Colon (tissue), 2 donors: ENCODE data around the gene U2SURP.
"Not testable (repeated sequence)": the region's sequence is repeated elsewhere in the genome, so short reads cannot be mapped to it uniquely, and the experiment has no call there.

Experiments
- FAIRE-seq: peaks from 2 replicates; lab custom pipeline; 2012; peaks lifted over from hg19 to GRCh38; lab: Jason Lieb, UNC
- donor health status: control.
- donor health status: control.

Gene U2SURP

GRCh38 chr3:142976621-142977398, 24.6 kb upstream of the U2SURP start:
- FAIRE-seq, result no peak

GRCh38 chr3:142977399-142977728, 24.0 kb upstream of the U2SURP start:
- FAIRE-seq, result no peak

- FAIRE-seq, result no peak
These were observed 20.3 kb upstream of the U2SURP start for GRCh38 chr3:142981108-142981507.

GRCh38 chr3:142982038-142982773, 19.2 kb upstream of the U2SURP start:
- FAIRE-seq, result no peak

GRCh38 chr3:142983318-142983717, 18.1 kb upstream of the U2SURP start:
- FAIRE-seq, result no peak

- FAIRE-seq, result no peak
These were observed 17.1 kb upstream of the U2SURP start for GRCh38 chr3:142984255-142984654.

- peak; percentile 14 for FAIRE-seq
These were observed 14.2 kb upstream of the U2SURP start for GRCh38 chr3:142987080-142987700.

- FAIRE-seq, result no peak
These were observed 13.7 kb upstream of the U2SURP start for GRCh38 chr3:142987707-142988106.

- FAIRE-seq, result not testable (repeated sequence)
These were observed 13.1 kb upstream of the U2SURP start for GRCh38 chr3:142988221-142988620.

- not testable (repeated sequence) for FAIRE-seq
These were observed 12.5 kb upstream of the U2SURP start for GRCh38 chr3:142988826-142989225.

- FAIRE-seq, result no peak
These were observed 10.6 kb upstream of the U2SURP start for GRCh38 chr3:142990721-142991120.

GRCh38 chr3:142992323-142992722, 9.0 kb upstream of the U2SURP start:
- no peak for FAIRE-seq

- no peak for FAIRE-seq
These were observed 7.4 kb upstream of the U2SURP start for GRCh38 chr3:142993958-142994442.

- no peak for FAIRE-seq
These were observed 4.0 kb upstream of the U2SURP start for GRCh38 chr3:142997330-142997729.

- FAIRE-seq, result no peak
These were observed 2.9 kb upstream of the U2SURP start for GRCh38 chr3:142998439-142998838.

GRCh38 chr3:142999881-143000280, 1.5 kb upstream of the U2SURP start:
- FAIRE-seq, result no peak

GRCh38 chr3:143000528-143000927, 842 bp upstream of the U2SURP start:
- FAIRE-seq, result no peak

- FAIRE-seq, result no peak
These were observed 369 bp upstream of the U2SURP start for GRCh38 chr3:143001034-143001368.

- no peak for FAIRE-seq
These were observed 828 bp downstream of the U2SURP start for GRCh38 chr3:143002083-143002712.

GRCh38 chr3:143002727-143003126, 1.4 kb downstream of the U2SURP start:
- FAIRE-seq, result no peak

GRCh38 chr3:143004823-143005222, 3.5 kb downstream of the U2SURP start:
- FAIRE-seq, result no peak

GRCh38 chr3:143010024-143010423, 8.7 kb downstream of the U2SURP start:
- FAIRE-seq, result no peak

- no peak for FAIRE-seq
These were observed 10.3 kb downstream of the U2SURP start for GRCh38 chr3:143011705-143012104.
